K562 (cell line): ENCODE measurements around the gene RBM20.

Experiments
- CHD2 ChIP-seq: IDR thresholded peaks from 2 replicates; pipeline ENCODE4 v1.6.1; 2011; ENCODE audit warnings: low read depth, low read length
- ELF1 ChIP-seq: fragments of 200-800 bp; sonication (Bioruptor generic); IDR thresholded peaks from 2 replicates; pipeline ENCODE4 v1.6.1; 2016; ENCODE audit warnings: missing genetic modification characterization, missing compliant biosample characterization
- MAFK ChIP-seq: IDR thresholded peaks from 2 replicates; pipeline ENCODE4 v1.6.1; 2011; ENCODE audit warnings: low read length, improper control_type of control experiment
- POLR2A ChIP-seq: fragments of 450-650 bp; conservative IDR thresholded peaks from 2 replicates; pipeline ENCODE4 v1.6.1; 2016
- POLR2AphosphoS5 ChIP-seq: IDR thresholded peaks from 2 replicates; pipeline ENCODE4 v1.6.1; 2011; ENCODE audit warnings: mild to moderate bottlenecking, low read depth, low read length, moderate library complexity; ENCODE audit not compliant: control insufficient read depth, insufficient read depth
- RAD21 ChIP-seq, 2 experiments: fragments of 250-450 bp in 1 of 2; fragments of 450-650 bp in 1 of 2; sonication (Bioruptor Pico) in 1 of 2; formaldehyde crosslinking in 1 of 2; IDR thresholded peaks in 1 of 2; conservative IDR thresholded peaks in 1 of 2; 2 replicates each; pipeline versions ENCODE4 v1.4.0 to v1.8.0; 2020 to 2022; ENCODE audit warnings: mild to moderate bottlenecking in 2 of 2, moderate library complexity in 1 of 2
- REST ChIP-seq, 2 experiments: fragments of 450-650 bp; formaldehyde crosslinking in 1 of 2; IDR thresholded peaks; 2 replicates each; pipeline versions ENCODE4 v1.4.0 to v1.6.1; 2014 to 2020; ENCODE audit warnings: mild to moderate bottlenecking in 2 of 2, borderline replicate concordance in 1 of 2, low read depth in 1 of 2
- RFX5 ChIP-seq: IDR thresholded peaks from 2 replicates; pipeline ENCODE4 v1.6.1; 2011; ENCODE audit warnings: low read depth, mild to moderate bottlenecking, improper control_type of control experiment, low read length
- TRIM24 ChIP-seq, 2 experiments: fragments of 450-650 bp; IDR thresholded peaks; 2 replicates each; pipeline ENCODE4 v1.6.1; 2016
- ZFX ChIP-seq: sonication (generic); formaldehyde crosslinking; IDR thresholded peaks from 2 replicates; pipeline ENCODE4 v1.8.0; 2022; ENCODE audit warnings: mild to moderate bottlenecking, missing genetic modification reagents, moderate library complexity
- ZNF274 ChIP-seq: IDR thresholded peaks from 2 replicates; pipeline ENCODE4 v1.6.1; 2011; ENCODE audit warnings: low read depth, mild to moderate bottlenecking, low read length, moderate library complexity, borderline replicate concordance
- TF ChIP-seq, protein P1 (sequence below), 3 experiments: IDR thresholded peaks in 2 of 3; conservative IDR thresholded peaks in 1 of 3; 2 replicates each; pipeline ENCODE4 v1.5.1; 2011 to 2012; ENCODE audit warnings: low read length in 3 of 3, mild to moderate bottlenecking in 3 of 3, control low read depth in 2 of 3, improper control_type of control experiment in 1 of 3, inconsistent platforms in 1 of 3, low read depth in 1 of 3, mixed read lengths in 1 of 3, moderate library complexity in 1 of 3; ENCODE audit not compliant: insufficient read depth in 2 of 3

DNA sequence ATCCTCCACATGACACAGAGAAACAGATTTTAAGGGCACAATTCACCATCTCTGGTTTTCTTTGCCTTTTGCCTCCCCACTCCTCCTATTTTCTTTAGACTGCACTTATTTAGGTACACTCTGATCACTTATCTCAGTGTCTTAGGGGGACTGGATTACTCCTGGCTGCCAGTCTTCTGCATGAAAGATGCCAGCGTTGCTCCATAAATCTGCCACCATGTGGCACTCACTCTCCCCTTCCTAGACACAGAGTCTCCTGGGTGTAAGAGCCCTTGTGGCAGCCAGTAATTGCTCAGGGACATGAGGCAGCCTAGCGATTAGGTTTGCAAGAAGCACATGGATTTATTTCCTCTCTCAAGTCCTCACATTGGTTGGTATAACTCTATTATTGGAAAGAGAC lies 34.5 kb upstream of the RBM20 start:
- TF ChIP-seq POLR2A, result no peak
- no peak for TF ChIP-seq ZNF274
- TF ChIP-seq MAFK, result no peak
- TF ChIP-seq, protein P1, sequence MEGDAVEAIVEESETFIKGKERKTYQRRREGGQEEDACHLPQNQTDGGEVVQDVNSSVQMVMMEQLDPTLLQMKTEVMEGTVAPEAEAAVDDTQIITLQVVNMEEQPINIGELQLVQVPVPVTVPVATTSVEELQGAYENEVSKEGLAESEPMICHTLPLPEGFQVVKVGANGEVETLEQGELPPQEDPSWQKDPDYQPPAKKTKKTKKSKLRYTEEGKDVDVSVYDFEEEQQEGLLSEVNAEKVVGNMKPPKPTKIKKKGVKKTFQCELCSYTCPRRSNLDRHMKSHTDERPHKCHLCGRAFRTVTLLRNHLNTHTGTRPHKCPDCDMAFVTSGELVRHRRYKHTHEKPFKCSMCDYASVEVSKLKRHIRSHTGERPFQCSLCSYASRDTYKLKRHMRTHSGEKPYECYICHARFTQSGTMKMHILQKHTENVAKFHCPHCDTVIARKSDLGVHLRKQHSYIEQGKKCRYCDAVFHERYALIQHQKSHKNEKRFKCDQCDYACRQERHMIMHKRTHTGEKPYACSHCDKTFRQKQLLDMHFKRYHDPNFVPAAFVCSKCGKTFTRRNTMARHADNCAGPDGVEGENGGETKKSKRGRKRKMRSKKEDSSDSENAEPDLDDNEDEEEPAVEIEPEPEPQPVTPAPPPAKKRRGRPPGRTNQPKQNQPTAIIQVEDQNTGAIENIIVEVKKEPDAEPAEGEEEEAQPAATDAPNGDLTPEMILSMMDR (IDR thresholded peaks at IDR 0.05 in 2 of 3, conservative IDR thresholded peaks at IDR 0.05 in 1 of 3; ENCODE audit: insufficient read depth in 2 of 3, low read depth in 1 of 3, low read length in 3 of 3), result no peak
- TF ChIP-seq CHD2, result no peak
- TF ChIP-seq ELF1 (tag), result no peak
- no peak for TF ChIP-seq RAD21 (CRISPR knock-in tag; conservative IDR thresholded peaks at IDR 0.05 in 1 of 2, IDR thresholded peaks at IDR 0.05 in 1 of 2)
- no peak for TF ChIP-seq ZFX
- TF ChIP-seq RFX5, result no peak
- no peak for TF ChIP-seq POLR2AphosphoS5
- no peak for TF ChIP-seq TRIM24 (IDR thresholded peaks at IDR 0.05)
- TF ChIP-seq REST (IDR thresholded peaks at IDR 0.05; ENCODE audit: borderline replicate concordance), result no peak
- TF ChIP-seq REST (CRISPR knock-in tag; IDR thresholded peaks at IDR 0.05; ENCODE audit: low read depth), result no peak
